Liver (tissue), 9 donors: ENCODE results near the gene GRIN3B. TPM values are rescaled to one million over a fixed set of nuclear protein-coding genes. Genes with fewer than 3 reads are reported as not detected.

ENCODE experiments used
- DNase-seq: peaks from one replicate; pipeline ENCODE4 v3.0.0-alpha.2; 2017; ENCODE audit warnings: low spot score
- H3K27ac ChIP-seq, 2 donors: one replicate each; pipeline ENCODE4 v1.7.0; 2013; ENCODE audit warnings: inconsistent platforms in 2 of 2, low read length in 2 of 2, control low read depth in 1 of 2, low read depth in 1 of 2, mild to moderate bottlenecking in 1 of 2
- H3K27me3 ChIP-seq, 4 donors: one replicate each; pipeline versions ENCODE4 v1.6.1 to v1.7.0; 2013; ENCODE audit warnings: low read length in 3 of 4, inconsistent platforms in 1 of 4, mild to moderate bottlenecking in 1 of 4, moderate library complexity in 1 of 4; ENCODE audit not compliant: control insufficient read depth in 4 of 4, insufficient read depth in 4 of 4
- H3K36me3 ChIP-seq, 4 donors: one replicate each; pipeline versions ENCODE4 v1.6.1 to v1.7.0; 2013; ENCODE audit warnings: low read length in 3 of 4, mild to moderate bottlenecking in 3 of 4, low read depth in 1 of 4, moderate library complexity in 1 of 4; ENCODE audit not compliant: control insufficient read depth in 4 of 4, insufficient read depth in 3 of 4
- H3K4me1 ChIP-seq, 4 donors: one replicate each; pipeline versions ENCODE4 v1.6.1 to v1.7.0; 2013; ENCODE audit warnings: low read length in 3 of 4, mild to moderate bottlenecking in 3 of 4, moderate library complexity in 1 of 4; ENCODE audit not compliant: control insufficient read depth in 4 of 4, insufficient read depth in 4 of 4
- H3K4me3 ChIP-seq, 3 donors: one replicate each; pipeline versions ENCODE4 v1.6.1 to v1.7.0; 2013; ENCODE audit warnings: low read length in 3 of 3, control low read depth in 1 of 3, low read depth in 1 of 3, mild to moderate bottlenecking in 1 of 3
- H3K9ac ChIP-seq, 2 donors: one replicate each; pipeline ENCODE4 v1.7.0; 2013; ENCODE audit warnings: low read length in 2 of 2, mild to moderate bottlenecking in 2 of 2, moderate library complexity in 2 of 2, control low read depth in 1 of 2, low read depth in 1 of 2
- H3K9me3 ChIP-seq, 4 donors: one replicate each; pipeline versions ENCODE4 v1.6.1 to v1.7.0; 2013; ENCODE audit warnings: low read length in 3 of 4; ENCODE audit not compliant: control insufficient read depth in 4 of 4
- ATF3 ChIP-seq: IDR thresholded peaks from 2 replicates; pipeline ENCODE4 v1.6.1; 2016; ENCODE audit warnings: antibody characterized with exemption
- CTCF ChIP-seq: fragments of 150-350 bp; IDR thresholded peaks from 2 replicates; pipeline ENCODE4 v1.5.1; 2017; ENCODE audit warnings: improper control_type of control experiment, low read depth, low read length; ENCODE audit not compliant: missing input control
- EGR1 ChIP-seq, 2 donors: IDR thresholded peaks; 2 replicates each; pipeline ENCODE4 v1.6.1; 2016 to 2018; ENCODE audit warnings: antibody characterized with exemption in 2 of 2, low read depth in 2 of 2
- FOXA1 ChIP-seq: IDR thresholded peaks from 2 replicates; pipeline ENCODE4 v1.6.1; 2016; ENCODE audit warnings: antibody characterized with exemption
- FOXA2 ChIP-seq: IDR thresholded peaks from 2 replicates; pipeline ENCODE4 v1.6.1; 2016; ENCODE audit warnings: antibody characterized with exemption
- GABPA ChIP-seq, 2 donors: IDR thresholded peaks in 1 of 2; conservative IDR thresholded peaks in 1 of 2; 2 replicates each; pipeline ENCODE4 v1.6.1; 2016; ENCODE audit warnings: antibody characterized with exemption in 2 of 2, mild to moderate bottlenecking in 1 of 2, moderate library complexity in 1 of 2
- HNF4A ChIP-seq, 2 donors: conservative IDR thresholded peaks; 2 replicates each; pipeline ENCODE4 v1.6.1; 2016; ENCODE audit warnings: antibody characterized with exemption in 2 of 2, mild to moderate bottlenecking in 2 of 2
- HNF4G ChIP-seq: IDR thresholded peaks from 2 replicates; pipeline ENCODE4 v1.6.1; 2016; ENCODE audit warnings: antibody characterized with exemption
- MAX ChIP-seq: IDR thresholded peaks from 2 replicates; pipeline ENCODE4 v1.6.1; 2016; ENCODE audit warnings: antibody characterized with exemption
- NR2F2 ChIP-seq: IDR thresholded peaks from 2 replicates; pipeline ENCODE4 v1.6.1; 2016; ENCODE audit warnings: antibody characterized with exemption
- RAD21 ChIP-seq, 2 donors: IDR thresholded peaks; 2 replicates each; pipeline ENCODE4 v1.6.1; 2016; ENCODE audit warnings: antibody characterized with exemption in 2 of 2, mild to moderate bottlenecking in 2 of 2
- REST ChIP-seq: IDR thresholded peaks from 2 replicates; pipeline ENCODE4 v1.6.1; 2016; ENCODE audit warnings: antibody characterized with exemption, mild to moderate bottlenecking
- RXRA ChIP-seq, 2 donors: IDR thresholded peaks; 2 replicates each; pipeline ENCODE4 v1.6.1; 2017 to 2018; ENCODE audit warnings: antibody characterized with exemption in 2 of 2, mild to moderate bottlenecking in 1 of 2
- SP1 ChIP-seq: IDR thresholded peaks from 2 replicates; pipeline ENCODE4 v1.6.1; 2018; ENCODE audit warnings: antibody characterized with exemption, mild to moderate bottlenecking
- TAF1 ChIP-seq: conservative IDR thresholded peaks from 2 replicates; pipeline ENCODE4 v1.6.1; 2016; ENCODE audit warnings: antibody characterized with exemption, mild to moderate bottlenecking
- ZBTB33 ChIP-seq: IDR thresholded peaks from 2 replicates; pipeline ENCODE4 v1.6.1; 2016; ENCODE audit warnings: antibody characterized with exemption
- WGBS: extraction: QIAGEN DNeasy Blood & Tissue Kit; methylation state at CpG from one replicate; pipeline ENCODE4 v1.1.7; 2013; 5-methylcytosine and 5-hydroxymethylcytosine counted together
- polyA plus RNA-seq, 2 donors: library from polyadenylated mRNA; stranded (reverse) in 1 of 2; unstranded in 1 of 2; fragments of 200-250 nt in 1 of 2; fragments of >200 nt in 1 of 2; fragmentation: Nextera tagmentation in 1 of 2; extraction: Ambion mirVana in 1 of 2; gene quantifications; one replicate each; pipeline versions ENCODE4 v1.2.1 to v1.2.3, GENCODE V29; 2013 to 2015
- total RNA-seq, 2 donors: library from RNA; depleted of rRNA; stranded (reverse); fragments of >200 nt; gene quantifications; one replicate each; pipeline ENCODE4 v1.2.3, GENCODE V29; 2014
- donor health status: healthy.
- donor health status: healthy.
- donor health status: healthy.
- donor health status: healthy.
- donor health status: healthy.

Gene GRIN3B
- total and polyA plus RNA-seq, 4 donors: 0.05 TPM; not detected in 3

GRCh38 chr19:1009981-1010538, 9.8 kb downstream of the GRIN3B start:
- no peak overlapping the region for H3K9ac ChIP-seq
- H3K27ac ChIP-seq: no peak overlapping the region
- no peaks in the 10 kb centered on the region for H3K9me3 ChIP-seq
- H3K4me1 ChIP-seq: no peaks in the 10 kb centered on the region
- no peaks in the 10 kb centered on the region for H3K27me3 ChIP-seq
- no peak for DNase-seq
- H3K4me3 ChIP-seq: no peak overlapping the region
- WGBS: 94% methylated on average over 29 of the region's 29 CpGs
- peaks cover 2 to 40% (median 16%) of the 10 kb centered on the region in 4 donors for H3K36me3 ChIP-seq
- TF ChIP-seq REST (no peak), TAF1 (no peak), RXRA (IDR thresholded peaks at IDR 0.05) (no peak), FOXA1 (no peak), FOXA2 (no peak), GABPA (IDR thresholded peaks at IDR 0.05 in 1 of 2, conservative IDR thresholded peaks at IDR 0.05 in 1 of 2) (no peak), HNF4G (no peak), EGR1 (IDR thresholded peaks at IDR 0.05; ENCODE audit: low read depth in 2 of 2) (no peak), HNF4A (conservative IDR thresholded peaks at IDR 0.05) (no peak), CTCF (no peak), ZBTB33 (no peak), NR2F2 (no peak), RAD21 (IDR thresholded peaks at IDR 0.05) (no peak), ATF3 (no peak), MAX (no peak), SP1 (no peak)
